GM12892 (cell line): ENCODE data around the gene SYNGR2.

Experiments used
- POLR2A ChIP-seq: IDR thresholded peaks from 2 replicates; pipeline ENCODE4 v1.6.1; 2011; ENCODE audit warnings: low read depth, low read length, control low read depth
- POLR2AphosphoS5 ChIP-seq: IDR thresholded peaks from 2 replicates; pipeline ENCODE4 v1.6.1; 2011; ENCODE audit warnings: low read depth, low read length, control low read depth

DNA sequence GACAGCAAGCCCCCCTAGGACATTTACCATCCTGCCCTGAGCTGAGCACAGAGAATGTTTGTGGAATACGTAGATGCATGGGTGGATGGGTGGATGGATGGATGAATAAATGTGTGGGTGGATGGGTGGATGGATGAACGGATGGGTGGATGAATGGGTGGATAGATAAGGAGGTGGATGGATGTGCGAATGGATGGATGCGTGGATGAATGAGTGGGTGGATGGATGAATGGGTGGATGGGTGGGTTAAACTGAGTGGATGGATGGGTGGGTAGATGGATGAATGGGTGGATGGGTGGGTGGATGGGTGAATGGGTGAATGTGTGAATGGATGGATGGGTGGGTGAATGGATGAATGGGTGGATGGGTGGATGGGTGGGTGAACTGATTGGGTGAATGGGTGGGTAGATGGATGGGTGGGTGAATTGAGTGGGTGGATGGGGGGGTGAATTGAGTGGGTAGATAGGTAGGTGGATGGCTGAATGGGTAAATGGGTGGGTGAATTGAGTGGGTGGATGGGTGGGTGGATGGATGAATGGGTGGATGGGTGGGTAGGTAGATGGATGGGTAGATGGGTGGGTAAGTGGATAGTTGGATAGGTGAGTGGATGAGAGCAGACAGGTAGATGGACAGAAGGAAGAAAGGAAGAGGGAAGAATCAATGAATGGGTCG lies 45.0 kb upstream of the SYNGR2 start:
- TF ChIP-seq POLR2A (no peak), POLR2AphosphoS5 (no peak)
